ENCODE results near the gene MGAT4B. TPM values are rescaled to one million over a fixed set of nuclear protein-coding genes. Genes with fewer than 3 reads are reported as not detected.
A peak's percentile ranks its signal among the peaks of the same experiment; 100 is the strongest.

Gene MGAT4B
- total RNA-seq, 4 donors from 2014 or later = 83.6 to 108 (median 102) TPM

DNA sequence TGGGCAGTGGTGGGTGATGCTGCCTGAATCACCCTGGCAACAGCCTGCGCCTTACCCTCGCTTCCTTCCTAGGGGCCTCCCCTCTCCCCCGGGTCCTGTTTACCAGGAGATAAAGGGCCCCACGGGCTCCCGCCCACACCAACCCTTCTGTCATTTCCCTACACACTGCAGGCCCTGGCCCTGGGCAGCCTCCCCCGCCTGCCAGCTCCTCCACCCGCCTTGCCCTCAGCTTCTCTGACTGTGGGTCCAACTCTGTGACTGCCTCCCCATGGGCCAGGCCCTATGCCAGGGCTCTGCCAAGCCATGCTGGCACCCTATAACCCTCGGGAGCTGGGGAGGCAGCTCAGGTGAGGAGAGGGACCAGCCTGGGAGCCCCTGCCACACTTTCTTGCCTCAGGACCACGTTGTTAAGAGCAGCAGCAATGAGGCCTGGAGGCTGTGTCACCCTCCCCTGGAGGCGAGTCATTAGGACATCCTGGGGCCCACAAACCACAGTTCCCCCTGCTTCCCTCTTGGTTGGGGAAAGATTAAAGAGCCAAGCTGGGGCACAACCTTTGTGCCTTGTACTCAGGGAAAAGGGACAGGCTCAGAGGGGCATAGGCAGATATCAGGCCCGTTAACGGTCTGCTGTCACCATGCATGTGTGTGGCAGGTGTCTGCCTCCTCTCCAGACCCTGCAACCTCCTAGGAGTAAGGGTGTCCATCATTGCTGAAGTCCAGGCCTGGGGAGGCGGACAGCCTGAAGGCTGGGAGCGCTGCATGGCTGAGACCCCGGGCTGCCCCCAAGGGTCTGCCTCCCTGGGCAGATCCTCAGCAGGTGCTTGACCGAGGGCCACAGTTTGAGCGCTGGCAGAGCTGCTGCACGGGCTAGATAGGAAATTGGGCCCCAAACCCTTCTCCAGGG lies 2.8 kb downstream of the MGAT4B start:
- no peaks in the 10 kb centered on the region for H3K9me3 ChIP-seq
- no peak overlapping the region for H3K27ac ChIP-seq
- DNase-seq = no peak
- intact Hi-C loops (cut with DNase I) = loop anchor here (5.0 kb wide), 1 partner anchor 103 kb away; the partner anchor contains the start of gene TBC1D9B
- WGBS, 2 donors = 69 to 79% methylated on average over 10 to 16 of the region's 18 CpGs
- H3K4me1 ChIP-seq = peaks cover 13 to 42% of the 10 kb centered on the region in 2 donors
- peaks cover 10 to 24% of the 10 kb centered on the region in 2 donors for H3K36me3 ChIP-seq
- H3K27me3 ChIP-seq = no peaks in the 10 kb centered on the region
- no peak for TF ChIP-seq POLR2A (IDR thresholded peaks at IDR 0.05)
- TF ChIP-seq, protein P1, sequence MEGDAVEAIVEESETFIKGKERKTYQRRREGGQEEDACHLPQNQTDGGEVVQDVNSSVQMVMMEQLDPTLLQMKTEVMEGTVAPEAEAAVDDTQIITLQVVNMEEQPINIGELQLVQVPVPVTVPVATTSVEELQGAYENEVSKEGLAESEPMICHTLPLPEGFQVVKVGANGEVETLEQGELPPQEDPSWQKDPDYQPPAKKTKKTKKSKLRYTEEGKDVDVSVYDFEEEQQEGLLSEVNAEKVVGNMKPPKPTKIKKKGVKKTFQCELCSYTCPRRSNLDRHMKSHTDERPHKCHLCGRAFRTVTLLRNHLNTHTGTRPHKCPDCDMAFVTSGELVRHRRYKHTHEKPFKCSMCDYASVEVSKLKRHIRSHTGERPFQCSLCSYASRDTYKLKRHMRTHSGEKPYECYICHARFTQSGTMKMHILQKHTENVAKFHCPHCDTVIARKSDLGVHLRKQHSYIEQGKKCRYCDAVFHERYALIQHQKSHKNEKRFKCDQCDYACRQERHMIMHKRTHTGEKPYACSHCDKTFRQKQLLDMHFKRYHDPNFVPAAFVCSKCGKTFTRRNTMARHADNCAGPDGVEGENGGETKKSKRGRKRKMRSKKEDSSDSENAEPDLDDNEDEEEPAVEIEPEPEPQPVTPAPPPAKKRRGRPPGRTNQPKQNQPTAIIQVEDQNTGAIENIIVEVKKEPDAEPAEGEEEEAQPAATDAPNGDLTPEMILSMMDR (IDR thresholded peaks at IDR 0.05) = no peak
- no peak overlapping the region for H3K4me3 ChIP-seq (replicated peaks in 1 of 3)

DNA sequence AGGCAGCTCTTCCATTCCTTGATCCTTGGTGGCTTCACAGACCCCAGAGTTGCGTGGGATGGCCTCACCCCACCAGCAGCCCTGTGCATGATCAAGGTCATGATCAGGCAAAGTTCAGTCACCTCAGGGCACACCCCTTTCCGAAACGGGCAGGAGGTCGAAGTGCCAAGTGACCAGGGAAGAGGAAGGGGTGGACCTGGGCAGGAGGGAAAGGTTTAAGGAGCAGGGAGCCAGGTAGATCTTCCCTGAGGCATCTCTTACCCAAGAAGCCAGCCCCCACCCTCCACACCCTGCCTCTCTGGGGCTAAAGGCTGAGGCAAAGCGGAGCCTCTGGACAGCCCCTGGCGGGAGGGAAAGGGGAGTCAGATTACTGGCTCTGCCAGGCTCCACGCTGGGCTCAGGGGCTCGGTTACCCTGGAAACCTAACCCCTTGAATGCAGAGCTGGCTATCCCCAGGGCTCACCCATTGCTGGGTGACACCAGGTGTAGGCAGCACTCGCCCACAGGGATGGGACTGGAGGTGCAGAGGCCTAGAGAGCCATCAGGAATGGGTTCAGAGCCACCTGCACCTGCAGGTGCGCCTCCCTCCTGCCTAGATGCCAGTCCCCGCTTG lies 3.6 kb downstream of the MGAT4B start:
- Histone ChIP-seq H3K9me3 (no peaks in the 10 kb centered on the region), H3K4me1 (peaks cover 13 to 42% of the 10 kb centered on the region in 2 donors), H3K27ac (peak overlapping the region in 1 of 3 donors; percentile 24), H3K4me3 (replicated peaks in 1 of 3) (no peak overlapping the region), H3K36me3 (peaks cover 18 to 32% of the 10 kb centered on the region in 2 donors), H3K27me3 (no peaks in the 10 kb centered on the region)
- WGBS, 2 donors = 81% methylated on average over 8 to 11 of the region's 11 CpGs
- DNase-seq = no peak
- intact Hi-C loops (cut with DNase I) = loop anchor here (5.0 kb wide), 1 partner anchor 104 kb away; the partner anchor contains the start of gene TBC1D9B
- no peak for TF ChIP-seq POLR2A (IDR thresholded peaks at IDR 0.05)

DNA sequence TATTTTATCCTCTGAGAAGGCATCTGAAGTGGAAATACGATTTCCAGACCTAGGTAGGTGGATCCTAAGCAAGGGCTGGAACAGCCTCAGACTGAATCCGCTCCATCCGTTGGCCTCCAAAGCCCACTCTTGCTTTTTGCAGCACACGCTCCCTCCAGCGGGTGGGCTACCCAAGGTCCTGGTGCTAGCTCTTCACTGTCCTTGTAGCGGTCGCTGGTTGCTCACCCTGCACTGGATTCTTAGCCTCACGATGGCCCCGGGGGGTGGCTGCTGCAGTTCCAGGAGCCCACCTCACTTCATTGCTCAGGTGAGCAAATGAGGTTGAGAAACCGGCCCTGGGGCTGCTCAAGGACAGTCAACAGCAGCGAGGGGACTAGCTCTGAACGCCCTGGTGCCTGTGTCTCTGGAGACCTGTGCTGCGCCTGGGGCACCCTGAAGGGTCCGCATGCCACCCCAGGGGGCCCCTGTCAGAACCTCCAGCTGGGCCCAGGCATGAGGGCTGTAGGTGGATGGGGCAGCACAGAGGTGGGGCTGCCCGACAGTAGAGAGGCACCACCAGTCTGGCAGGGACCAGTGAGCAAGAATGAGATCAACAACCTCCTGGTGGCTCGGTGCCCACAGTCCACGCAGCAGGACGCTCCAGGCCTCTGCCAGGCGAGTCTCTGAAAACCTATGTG lies 4.3 kb downstream of the MGAT4B start:
- Histone ChIP-seq H3K4me3 (replicated peaks in 1 of 3) (no peak overlapping the region), H3K9me3 (no peaks in the 10 kb centered on the region), H3K27me3 (no peaks in the 10 kb centered on the region), H3K36me3 (peaks cover 24 to 39% of the 10 kb centered on the region in 2 donors), H3K27ac (peak overlapping the region in 1 of 3 donors; percentile 24), H3K4me1 (peaks cover 13 to 37% of the 10 kb centered on the region in 2 donors)
- peak; percentile 85 to 87 for DNase-seq
- TF ChIP-seq, protein P1 (IDR thresholded peaks at IDR 0.05) = no peak
- TF ChIP-seq POLR2A (IDR thresholded peaks at IDR 0.05) = no peak
- intact Hi-C loops (cut with DNase I) = loop anchor here (5.0 kb wide), 1 partner anchor 105 kb away; the partner anchor contains the start of gene TBC1D9B
- whole genome bisulfite sequencing, 2 donors = 52 to 75% methylated on average over 14 to 16 of the region's 19 CpGs

DNA sequence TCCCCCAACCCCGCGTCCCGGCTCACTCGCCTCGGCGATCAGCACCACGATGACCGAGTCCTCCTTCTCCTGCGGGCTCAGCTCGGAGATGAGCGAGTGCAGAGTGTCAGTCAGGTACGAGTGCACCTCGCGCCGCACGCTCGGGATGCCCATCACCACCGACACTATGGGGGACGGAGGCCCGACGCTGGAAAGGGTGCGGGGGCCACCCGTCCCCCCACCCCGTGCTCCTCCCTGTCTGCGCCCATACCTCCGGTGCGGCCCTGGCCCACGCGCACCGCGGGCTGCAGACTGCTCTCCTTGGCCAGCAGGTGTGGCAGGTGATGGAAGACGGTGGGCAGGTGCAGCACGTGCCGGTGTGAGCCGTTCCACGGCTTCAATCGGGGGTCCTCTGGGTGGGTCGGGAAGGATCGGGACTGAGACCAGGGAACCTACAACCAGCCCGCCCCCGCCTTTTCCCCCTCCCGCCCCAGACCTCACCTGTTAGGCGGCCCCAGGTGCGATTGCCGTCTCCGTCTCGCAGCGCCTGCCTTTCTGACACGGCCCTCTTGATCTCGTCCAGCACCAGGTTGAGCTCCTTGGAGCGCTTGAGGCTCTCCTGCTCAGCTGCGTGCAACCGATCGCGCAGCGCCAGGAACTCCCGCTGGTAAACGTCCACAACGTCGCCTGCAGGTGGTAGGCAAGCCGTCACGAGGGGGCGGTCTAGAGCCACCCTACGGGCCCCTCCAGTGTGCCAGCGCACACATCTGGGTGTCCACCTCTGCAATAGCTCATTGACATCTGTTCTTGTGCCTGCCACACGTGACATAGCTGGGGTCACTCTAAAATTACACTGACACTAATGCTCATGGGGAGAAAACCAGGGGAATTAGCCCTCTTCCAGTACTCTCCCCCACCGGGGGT lies 5.1 kb downstream of the MGAT4B start:
- no peaks in the 10 kb centered on the region for H3K27me3 ChIP-seq
- H3K4me3 ChIP-seq (replicated peaks in 1 of 3) = no peak overlapping the region
- WGBS, 2 donors = 60 to 62% methylated on average over 31 to 41 of the region's 67 CpGs
- peaks cover 15 to 42% of the 10 kb centered on the region in 2 donors for H3K4me1 ChIP-seq
- H3K36me3 ChIP-seq = peaks cover 24 to 41% of the 10 kb centered on the region in 2 donors
- intact Hi-C loops (cut with DNase I) = loop anchor here (5.0 kb wide), 1 partner anchor 106 kb away; the partner anchor contains the start of gene TBC1D9B
- no peak for TF ChIP-seq POLR2A (IDR thresholded peaks at IDR 0.05)
- TF ChIP-seq, protein P1 (IDR thresholded peaks at IDR 0.05) = peak; percentile 28 to 81 (median 64)
- DNase-seq = peak; percentile 89 to 92
- no peak overlapping the region for H3K27ac ChIP-seq
- H3K9me3 ChIP-seq = no peaks in the 10 kb centered on the region
